Activated gamma-delta T cell treated with anti-CD3 and anti-CD28 coated beads, Interleukin-2, amount 50 U/mL, for 16 hours (primary cell): ENCODE data around the gene ARAP3.

ENCODE experiments used
- DNase-seq: peaks from one replicate; pipeline ENCODE4 v3.0.0-alpha.2; 2020; ENCODE audit warnings: low read depth

ARAP3 gene

GRCh38 chr5:141697586-141697985 lies 15.6 kb upstream of the ARAP3 start:
- DNase-seq, result no peak

DNA sequence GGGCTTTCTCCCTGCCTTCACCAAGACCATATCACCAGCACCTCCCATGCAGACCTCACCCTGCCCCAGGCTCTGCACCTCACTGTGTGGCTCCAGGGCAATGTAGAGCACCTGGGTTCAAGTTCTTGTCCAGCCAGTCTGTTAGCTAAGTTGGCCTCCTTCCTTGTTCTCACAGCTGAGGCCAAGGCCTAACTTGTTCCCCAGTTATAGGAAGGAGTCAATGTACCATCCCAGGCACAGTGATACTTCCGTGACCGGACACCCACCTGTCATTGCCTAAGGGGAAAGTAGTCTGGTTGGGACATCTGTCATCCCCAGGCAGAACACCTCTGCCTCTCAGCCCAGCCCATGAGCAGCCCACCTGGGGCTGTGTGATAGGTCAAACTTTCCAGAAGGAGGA lies 14.4 kb upstream of the ARAP3 start:
- DNase-seq, result no peak

GRCh38 chr5:141695627-141696215 lies 13.7 kb upstream of the ARAP3 start:
- DNase-seq, result no peak

GRCh38 chr5:141694479-141694878 lies 12.4 kb upstream of the ARAP3 start:
- no peak for DNase-seq

DNA sequence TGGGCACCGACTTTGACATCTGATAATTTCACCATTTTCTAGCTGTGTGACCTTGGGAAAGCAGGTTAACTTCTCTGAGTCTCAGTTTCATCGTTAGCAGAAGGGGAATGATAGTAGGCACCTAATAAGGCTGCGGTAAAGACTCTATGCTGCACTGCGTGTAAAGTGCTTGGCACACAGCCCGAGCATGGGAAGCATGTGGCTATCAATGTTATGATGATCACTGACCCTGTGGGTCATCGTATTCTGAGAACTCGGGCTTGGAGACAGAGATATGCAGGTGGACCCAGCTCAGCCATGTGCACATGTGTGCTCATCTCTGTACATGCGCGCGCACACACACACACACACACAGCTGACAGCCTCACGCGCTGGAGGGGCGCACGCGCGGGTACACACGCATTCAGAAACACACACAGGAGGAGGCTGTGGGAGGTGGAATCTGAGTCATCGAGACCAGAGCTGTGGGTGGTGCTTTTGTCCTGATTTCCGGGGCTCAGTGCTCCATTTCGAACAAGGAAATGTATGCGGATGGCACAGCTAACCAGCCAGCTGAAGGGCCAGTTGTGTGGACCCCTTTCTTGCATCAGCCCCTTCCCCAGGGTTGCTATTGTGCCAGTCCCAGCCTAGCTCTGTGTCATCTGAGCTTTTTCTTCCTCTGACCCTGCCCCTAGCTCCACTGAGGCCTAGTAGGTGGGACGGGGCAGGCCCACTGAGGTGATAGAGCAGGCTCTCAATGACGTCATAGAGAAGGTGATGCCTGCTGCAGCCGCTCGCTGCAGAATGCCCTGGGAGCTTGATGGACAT lies 11.1 kb upstream of the ARAP3 start:
- peak; percentile 41 for DNase-seq

DNA sequence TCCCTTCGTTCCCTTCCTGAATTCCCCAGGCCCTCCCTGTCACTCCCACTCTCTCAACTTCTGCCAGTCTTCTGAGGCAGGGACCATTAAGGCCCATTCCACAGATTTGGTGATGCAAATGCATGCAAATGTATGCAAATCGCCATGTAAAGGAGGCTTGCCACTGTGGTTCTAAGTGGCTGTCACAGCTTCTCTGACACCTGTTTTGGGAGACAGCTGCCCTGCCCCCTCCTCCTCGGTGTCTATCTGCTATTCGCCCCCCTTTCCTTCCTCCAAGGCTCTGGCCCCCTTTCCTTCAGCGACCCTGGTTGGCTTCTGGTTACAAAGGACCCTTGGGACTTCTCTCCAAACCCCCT lies 10.5 kb upstream of the ARAP3 start:
- DNase-seq, result no peak

GRCh38 chr5:141691867-141692532 lies 10.0 kb upstream of the ARAP3 start:
- peak; percentile 81 for DNase-seq

DNA sequence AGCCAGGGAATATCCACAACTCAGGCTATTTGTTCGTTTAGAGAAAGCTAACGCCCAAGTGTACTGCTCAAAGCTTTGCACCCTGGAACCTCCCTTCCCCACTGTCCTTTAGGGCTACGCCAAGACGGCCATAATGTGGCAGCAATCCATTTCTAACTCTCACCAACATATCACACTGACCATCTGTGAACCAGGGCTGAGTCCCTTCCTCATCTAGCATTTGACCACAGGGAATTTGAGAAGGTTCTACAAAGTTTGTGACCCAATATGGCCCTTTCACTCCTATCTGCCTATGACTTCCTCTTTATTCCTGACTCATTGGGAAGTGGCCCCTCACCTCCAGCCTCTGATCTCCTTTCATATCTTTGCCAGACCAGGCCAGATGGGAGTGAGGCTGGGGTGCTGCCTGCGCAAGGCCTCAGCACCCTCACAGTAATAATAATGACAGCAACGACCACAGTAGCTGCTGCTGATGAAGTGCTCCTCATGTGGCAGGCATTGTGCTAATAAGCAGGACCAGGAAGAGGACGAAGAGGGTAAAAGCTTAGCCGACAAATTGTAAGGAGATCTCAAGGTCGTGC lies 9.3 kb upstream of the ARAP3 start:
- DNase-seq, result no peak

DNA sequence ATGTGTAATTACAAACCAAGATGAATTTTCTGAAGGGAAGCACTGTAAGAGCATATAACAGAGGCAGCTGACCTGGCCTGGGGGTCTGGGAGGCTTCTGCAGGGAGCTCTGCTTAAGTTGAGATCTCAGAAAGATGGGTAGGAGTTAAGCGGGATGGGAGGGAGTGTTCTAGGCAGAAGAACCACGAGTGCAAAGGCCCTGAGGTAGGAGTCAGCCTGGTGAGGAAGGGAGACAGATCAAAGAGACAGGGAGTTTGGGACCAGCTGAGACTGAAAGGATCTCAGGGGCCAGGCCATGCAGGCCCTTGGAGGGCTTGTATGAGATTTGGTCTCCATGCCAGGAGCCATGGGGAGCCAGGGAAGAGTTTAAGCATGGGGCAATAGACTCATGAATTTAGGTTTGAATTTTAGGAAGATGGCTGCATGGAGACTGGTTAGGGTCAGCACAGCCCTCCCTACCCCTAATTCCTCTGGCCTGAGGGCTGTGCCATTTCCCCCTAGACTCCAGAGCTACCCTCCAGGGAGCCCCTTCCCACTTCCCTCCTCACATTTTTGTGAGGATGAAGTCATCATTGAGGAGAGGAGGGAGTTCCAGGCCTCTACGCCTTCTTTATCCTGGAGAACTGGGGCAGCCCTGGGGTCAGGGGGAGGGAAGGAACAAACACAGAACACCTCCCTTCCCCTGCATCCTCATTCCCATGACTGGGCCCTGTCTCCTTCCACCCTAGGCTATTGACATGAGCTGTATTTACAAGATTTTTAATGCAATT lies 4.8 kb upstream of the ARAP3 start:
- DNase-seq, result no peak

- DNase-seq, result no peak
These were observed 3.6 kb upstream of the ARAP3 start for GRCh38 chr5:141685591-141685990.

GRCh38 chr5:141683596-141684141 lies 1.6 kb upstream of the ARAP3 start:
- DNase-seq, result no peak

- no peak for DNase-seq
These were observed 735 bp downstream of the ARAP3 start for GRCh38 chr5:141681295-141681694.

- DNase-seq, result no peak
These were observed 1.3 kb downstream of the ARAP3 start for GRCh38 chr5:141680751-141681201.

GRCh38 chr5:141680178-141680577 lies 1.9 kb downstream of the ARAP3 start:
- no peak for DNase-seq

GRCh38 chr5:141677415-141677814 lies 4.6 kb downstream of the ARAP3 start:
- no peak for DNase-seq

DNA sequence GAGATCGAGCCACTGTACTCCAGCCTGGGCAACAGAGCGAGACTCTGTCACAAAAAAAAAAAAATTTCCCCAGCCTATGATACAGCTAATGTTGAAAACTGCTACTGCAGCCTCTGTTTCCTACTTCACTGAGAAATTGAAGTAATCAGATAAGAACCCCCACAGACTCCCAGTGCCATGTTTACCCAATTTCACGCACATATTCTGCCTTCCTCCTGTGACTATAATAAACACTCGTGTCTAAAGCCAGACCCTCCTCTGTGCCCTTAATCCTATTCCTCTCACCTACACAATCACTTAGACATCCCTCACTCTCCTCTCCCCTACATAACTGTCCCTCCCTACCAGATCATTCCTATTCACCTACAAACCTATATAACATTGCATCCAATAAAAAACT lies 6.4 kb downstream of the ARAP3 start:
- DNase-seq, result no peak

- DNase-seq, result no peak
These were observed 7.3 kb downstream of the ARAP3 start for GRCh38 chr5:141674747-141675146.

DNA sequence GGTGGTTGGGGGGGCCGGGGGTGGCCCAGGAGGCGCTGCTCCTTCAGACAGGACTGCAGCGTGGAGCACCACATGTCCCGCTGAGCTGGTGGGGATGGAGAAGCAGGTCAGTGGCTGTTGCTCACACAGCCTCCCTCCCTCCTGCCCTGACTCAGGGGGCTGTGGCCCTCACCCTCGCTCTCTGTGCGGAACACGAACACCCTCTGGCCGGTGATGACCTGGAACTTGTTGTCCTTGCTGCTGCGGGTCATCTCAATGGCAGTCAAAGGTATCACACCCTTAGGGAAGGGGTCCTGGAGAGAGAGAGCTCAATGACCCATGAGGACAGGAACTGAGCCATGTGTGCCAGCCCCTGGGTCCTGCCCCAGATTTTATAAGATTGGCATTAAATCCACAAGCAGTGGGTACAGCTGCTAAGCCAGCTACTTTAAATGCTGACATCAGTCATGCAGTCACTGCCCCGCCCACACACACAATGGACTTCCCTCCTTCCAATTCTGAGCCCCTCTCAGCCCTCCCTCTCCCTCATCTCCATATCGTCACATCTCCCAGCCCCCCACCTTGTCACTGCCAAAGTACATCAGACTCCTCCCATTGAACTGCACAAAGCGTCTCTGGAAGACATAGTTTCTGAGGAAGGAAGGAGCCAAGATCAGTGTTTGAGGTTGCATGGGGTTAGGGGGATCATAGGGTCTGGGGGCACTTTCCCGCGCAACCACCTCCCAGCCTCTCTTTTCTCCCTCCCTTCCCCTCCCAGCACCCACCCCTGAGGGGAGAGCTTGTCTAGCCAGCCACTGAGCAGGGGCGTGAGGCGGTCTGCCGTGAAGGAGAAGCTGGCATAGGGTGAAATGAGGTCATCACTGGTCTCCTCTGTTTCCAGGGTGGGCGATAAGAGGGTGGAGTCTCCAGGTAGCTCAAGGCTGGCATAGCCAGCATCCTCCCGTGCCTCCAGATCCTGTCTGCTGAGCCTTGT lies 8.9 kb downstream of the ARAP3 start:
- DNase-seq, result no peak

GRCh38 chr5:141672071-141672840 lies 9.8 kb downstream of the ARAP3 start:
- DNase-seq, result no peak

- DNase-seq, result no peak
These were observed 12.5 kb downstream of the ARAP3 start for GRCh38 chr5:141669520-141669919.
